WTC11 (cell line): ENCODE measurements around the gene PEX10. TPM values are rescaled to one million over a fixed set of nuclear protein-coding genes. Genes with fewer than 3 reads are reported as not detected.

ENCODE experiments used
- ATAC-seq: fragments of 200-7000 bp; cut with Tn5 transposase; 2 replicates; pipeline ENCODE4 v1.10.0; 2021; ENCODE audit warnings: mild to moderate bottlenecking, moderate library complexity
- CTCF ChIA-PET: fragments of 300-600 bp; sonication (Branson Sonifier 250); formaldehyde crosslinking; loops from one replicate; lab custom pipeline; 2021; ENCODE audit warnings: antibody characterized with exemption; lab: Charles Lee
- POLR2A ChIA-PET: fragments of 350-600 bp; sonication (Branson Sonifier 250); formaldehyde crosslinking; loops from one replicate; lab custom pipeline; 2021; ENCODE audit warnings: antibody characterized with exemption; lab: Charles Lee
- DNase-seq: peaks from one replicate; pipeline ENCODE4 v3.0.0; 2021; ENCODE audit warnings: low spot score
- H3K27ac Mint-ChIP-seq: 2 replicates; pipeline ENCODE4 v1.8.0; 2021; ENCODE audit warnings: mixed read lengths
- H3K27me3 Mint-ChIP-seq: 2 replicates; pipeline ENCODE4 v1.8.0; 2021; ENCODE audit warnings: low read depth, mild to moderate bottlenecking, moderate library complexity, mixed read lengths
- H3K36me3 Mint-ChIP-seq: 2 replicates; pipeline ENCODE4 v1.8.0; 2021; ENCODE audit warnings: mixed read lengths
- H3K4me1 Mint-ChIP-seq: 2 replicates; pipeline ENCODE4 v1.8.0; 2022; ENCODE audit warnings: mixed read lengths
- H3K4me3 Mint-ChIP-seq: 2 replicates; pipeline ENCODE4 v1.8.0; 2021; ENCODE audit warnings: mild to moderate bottlenecking, moderate library complexity, mixed read lengths
- H3K9me3 Mint-ChIP-seq: 2 replicates; pipeline ENCODE4 v1.8.0; 2021; ENCODE audit warnings: mixed read lengths
- ATF1 ChIP-seq: sonication (generic); formaldehyde crosslinking; IDR thresholded peaks from 2 replicates; pipeline ENCODE4 v1.8.1; 2023; ENCODE audit warnings: mild to moderate bottlenecking, moderate library complexity, missing genetic modification reagents
- ATF3 ChIP-seq: sonication (generic); formaldehyde crosslinking; conservative IDR thresholded peaks from 2 replicates; pipeline ENCODE4 v1.8.1; 2022; ENCODE audit warnings: mild to moderate bottlenecking, missing genetic modification reagents
- CREM ChIP-seq: sonication (generic); formaldehyde crosslinking; IDR thresholded peaks from 2 replicates; pipeline ENCODE4 v1.8.1; 2022; ENCODE audit warnings: mild to moderate bottlenecking, missing genetic modification reagents, moderate library complexity
- E2F4 ChIP-seq: sonication (generic); formaldehyde crosslinking; IDR thresholded peaks from 2 replicates; pipeline ENCODE4 v1.8.1; 2022; ENCODE audit warnings: low read depth, mild to moderate bottlenecking, moderate library complexity, missing genetic modification reagents, borderline replicate concordance
- ETV6 ChIP-seq: sonication (generic); formaldehyde crosslinking; IDR thresholded peaks from 2 replicates; pipeline ENCODE4 v1.8.1; 2022; ENCODE audit warnings: mild to moderate bottlenecking, missing genetic modification reagents
- FOXP1 ChIP-seq: sonication (generic); formaldehyde crosslinking; IDR thresholded peaks from 2 replicates; pipeline ENCODE4 v1.8.0; 2022; ENCODE audit warnings: missing genetic modification reagents, mild to moderate bottlenecking, moderate library complexity, borderline replicate concordance
- HMGA2 ChIP-seq: fragments of 250-450 bp; sonication (Bioruptor Pico); IDR thresholded peaks from 2 replicates; pipeline ENCODE4 v1.4.0; 2021; ENCODE audit warnings: mild to moderate bottlenecking, moderate library complexity
- KAT7 ChIP-seq: sonication (generic); formaldehyde crosslinking; IDR thresholded peaks from 2 replicates; pipeline ENCODE4 v1.8.1; 2023; ENCODE audit warnings: missing genetic modification reagents, mild to moderate bottlenecking, borderline replicate concordance
- MXD4 ChIP-seq: fragments of 250-450 bp; sonication (Bioruptor Pico); IDR thresholded peaks from 2 replicates; pipeline ENCODE4 v1.8.0; 2021; ENCODE audit warnings: mild to moderate bottlenecking, moderate library complexity, borderline replicate concordance
- NFE2L1 ChIP-seq: sonication (generic); formaldehyde crosslinking; IDR thresholded peaks from 2 replicates; pipeline ENCODE4 v1.8.1; 2023; ENCODE audit warnings: missing genetic modification reagents
- NR2C2 ChIP-seq: sonication (generic); formaldehyde crosslinking; IDR thresholded peaks from 2 replicates; pipeline ENCODE4 v1.8.0; 2022; ENCODE audit warnings: mild to moderate bottlenecking, missing genetic modification reagents
- PREB ChIP-seq: sonication (generic); formaldehyde crosslinking; IDR thresholded peaks from 2 replicates; pipeline ENCODE4 v1.8.1; 2022; ENCODE audit warnings: mild to moderate bottlenecking, missing genetic modification reagents, moderate library complexity, borderline replicate concordance
- ZNF121 ChIP-seq: sonication (generic); formaldehyde crosslinking; IDR thresholded peaks from 2 replicates; pipeline ENCODE4 v1.8.0; 2023; ENCODE audit warnings: missing genetic modification reagents
- ZNF232 ChIP-seq: sonication (generic); formaldehyde crosslinking; IDR thresholded peaks from 2 replicates; pipeline ENCODE4 v1.8.0; 2022; ENCODE audit warnings: mild to moderate bottlenecking, missing genetic modification reagents
- ZNF416 ChIP-seq: fragments of 250-450 bp; sonication (Bioruptor Pico); IDR thresholded peaks from 2 replicates; pipeline ENCODE4 v1.9.0; 2021; ENCODE audit warnings: mild to moderate bottlenecking, inconsistent platforms
- ZNF423 ChIP-seq: fragments of 250-450 bp; sonication (Bioruptor Pico); IDR thresholded peaks from 2 replicates; pipeline ENCODE4 v2.1.2; 2022; ENCODE audit warnings: mild to moderate bottlenecking, moderate library complexity
- ZNF671 ChIP-seq: fragments of 250-450 bp; sonication (Bioruptor Pico); IDR thresholded peaks from 2 replicates; pipeline ENCODE4 v1.8.0; 2021; ENCODE audit warnings: mild to moderate bottlenecking
- total RNA-seq: library from RNA; stranded (reverse); gene quantifications from 3 replicates; pipeline ENCODE4 v1.2.3, GENCODE V29; 2021
- TF ChIP-seq, protein P1 (sequence below): fragments of 200-600 bp; IDR thresholded peaks from 2 replicates; pipeline ENCODE4 v1.8.0; 2022; ENCODE audit warnings: antibody characterized with exemption
- TF ChIP-seq, protein P2 (sequence below): sonication (generic); formaldehyde crosslinking; IDR thresholded peaks from 2 replicates; pipeline ENCODE4 v1.8.0; 2022; ENCODE audit warnings: mild to moderate bottlenecking, missing genetic modification reagents
- TF ChIP-seq, protein P3 (sequence below): sonication (generic); formaldehyde crosslinking; IDR thresholded peaks from 2 replicates; pipeline ENCODE4 v1.8.0; 2023; ENCODE audit warnings: missing genetic modification reagents
- TF ChIP-seq, protein P4 (sequence below): fragments of 250-450 bp; sonication (Bioruptor Pico); IDR thresholded peaks from 2 replicates; pipeline ENCODE4 v2.1.2; 2022; ENCODE audit warnings: mild to moderate bottlenecking, moderate library complexity
- TF ChIP-seq, protein P5 (sequence below): fragments of 250-450 bp; sonication (Bioruptor Pico); IDR thresholded peaks from 2 replicates; pipeline ENCODE4 v1.9.0; 2021; ENCODE audit warnings: mild to moderate bottlenecking

PEX10 gene
- total RNA-seq, 1 experiment from 2014 or later = 29.3 TPM

DNA sequence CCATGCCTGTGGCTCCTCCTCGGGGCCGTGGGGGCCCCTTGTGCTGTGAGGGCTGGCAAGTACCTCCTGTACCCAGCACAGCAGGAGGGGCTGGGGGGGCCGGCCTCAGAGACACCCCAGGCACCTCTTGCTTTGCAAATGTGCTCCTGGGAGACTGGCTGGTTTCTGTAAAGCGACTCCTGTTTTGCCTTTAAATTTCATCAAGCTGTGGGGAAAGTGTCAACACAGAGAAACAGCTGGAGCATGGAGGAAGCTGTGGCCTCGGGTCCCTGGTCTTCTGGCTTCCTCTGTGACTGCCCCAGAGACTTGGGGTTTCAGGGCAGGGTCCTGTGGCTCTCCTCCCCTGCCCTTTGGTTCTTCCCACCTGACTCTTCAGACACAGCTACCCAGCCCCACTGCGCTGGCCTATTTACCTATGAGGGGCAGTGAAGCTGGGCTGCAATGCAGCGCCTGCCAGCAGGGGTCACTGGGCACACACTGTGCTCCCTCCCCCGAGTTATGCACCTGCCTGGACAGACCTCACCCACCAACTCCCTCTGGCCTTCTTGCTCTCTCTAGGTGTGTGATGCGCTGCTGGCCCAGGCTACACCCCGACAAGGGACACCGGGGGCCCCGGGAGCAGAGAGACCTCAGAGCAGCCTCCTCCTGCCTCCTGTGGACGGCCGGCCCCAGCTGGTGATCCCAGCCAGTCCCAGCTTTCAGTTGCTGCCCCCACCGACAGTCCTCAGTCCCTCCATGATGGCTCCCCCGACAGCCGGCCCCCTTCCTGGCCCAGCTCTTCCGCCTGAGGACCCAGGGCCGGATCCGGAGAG, 17.6 kb upstream of the PEX10 start:
- ChIA-PET POLR2A (no interaction called here), CTCF (interaction anchor here (0.5 to 1.7 kb wide), 12 partner anchors 10 to 995 kb away, joined by 3 to 9 read pairs (median 4); partner anchors contain the start of gene PANK4)
- no peaks in the 10 kb centered on the region for H3K36me3 Mint-ChIP-seq
- H3K4me3 Mint-ChIP-seq = no peak overlapping the region
- ATAC-seq = peak; percentile 57
- H3K27me3 Mint-ChIP-seq = no peaks in the 10 kb centered on the region
- TF ChIP-seq ZNF121 (CRISPR knock-in tag) (0 out of 2 replicates have a peak, but pooled peaks have one; percentile 24), E2F4 (CRISPR knock-in tag) (no peak), ATF1 (CRISPR knock-in tag) (no peak), HMGA2 (CRISPR knock-in tag) (no peak), ATF3 (CRISPR knock-in tag) (no peak), ETV6 (CRISPR knock-in tag) (no peak), ZNF671 (CRISPR knock-in tag) (no peak)
- TF ChIP-seq, protein P1, sequence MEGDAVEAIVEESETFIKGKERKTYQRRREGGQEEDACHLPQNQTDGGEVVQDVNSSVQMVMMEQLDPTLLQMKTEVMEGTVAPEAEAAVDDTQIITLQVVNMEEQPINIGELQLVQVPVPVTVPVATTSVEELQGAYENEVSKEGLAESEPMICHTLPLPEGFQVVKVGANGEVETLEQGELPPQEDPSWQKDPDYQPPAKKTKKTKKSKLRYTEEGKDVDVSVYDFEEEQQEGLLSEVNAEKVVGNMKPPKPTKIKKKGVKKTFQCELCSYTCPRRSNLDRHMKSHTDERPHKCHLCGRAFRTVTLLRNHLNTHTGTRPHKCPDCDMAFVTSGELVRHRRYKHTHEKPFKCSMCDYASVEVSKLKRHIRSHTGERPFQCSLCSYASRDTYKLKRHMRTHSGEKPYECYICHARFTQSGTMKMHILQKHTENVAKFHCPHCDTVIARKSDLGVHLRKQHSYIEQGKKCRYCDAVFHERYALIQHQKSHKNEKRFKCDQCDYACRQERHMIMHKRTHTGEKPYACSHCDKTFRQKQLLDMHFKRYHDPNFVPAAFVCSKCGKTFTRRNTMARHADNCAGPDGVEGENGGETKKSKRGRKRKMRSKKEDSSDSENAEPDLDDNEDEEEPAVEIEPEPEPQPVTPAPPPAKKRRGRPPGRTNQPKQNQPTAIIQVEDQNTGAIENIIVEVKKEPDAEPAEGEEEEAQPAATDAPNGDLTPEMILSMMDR = peak; percentile 55
- H3K27ac Mint-ChIP-seq = no peak overlapping the region
- peak; percentile 58 for DNase-seq
- H3K9me3 Mint-ChIP-seq = peaks cover 11% of the 10 kb centered on the region
- H3K4me1 Mint-ChIP-seq = no peaks in the 10 kb centered on the region

- Mint-ChIP-seq H3K36me3 (no peaks in the 10 kb centered on the region), H3K9me3 (peaks cover 12% of the 10 kb centered on the region), H3K27ac (no peak overlapping the region), H3K4me3 (no peak overlapping the region), H3K4me1 (no peaks in the 10 kb centered on the region), H3K27me3 (peaks cover 4% of the 10 kb centered on the region; the same call in 1 of the 2 replicates)
- DNase-seq (no peak), ATAC-seq (no peak)
- POLR2A ChIA-PET = no interaction called here
- CTCF ChIA-PET = no interaction called here
- no peak for TF ChIP-seq ATF1 (CRISPR knock-in tag)
- no peak for TF ChIP-seq PREB (CRISPR knock-in tag)
- TF ChIP-seq, protein P2, sequence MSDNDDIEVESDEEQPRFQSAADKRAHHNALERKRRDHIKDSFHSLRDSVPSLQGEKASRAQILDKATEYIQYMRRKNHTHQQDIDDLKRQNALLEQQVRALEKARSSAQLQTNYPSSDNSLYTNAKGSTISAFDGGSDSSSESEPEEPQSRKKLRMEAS (CRISPR knock-in tag) = no peak
- TF ChIP-seq ZNF416 (CRISPR knock-in tag) = no peak
- TF ChIP-seq NFE2L1 (CRISPR knock-in tag) = no peak
- TF ChIP-seq KAT7 (CRISPR knock-in tag) = no peak
- TF ChIP-seq, protein P3, sequence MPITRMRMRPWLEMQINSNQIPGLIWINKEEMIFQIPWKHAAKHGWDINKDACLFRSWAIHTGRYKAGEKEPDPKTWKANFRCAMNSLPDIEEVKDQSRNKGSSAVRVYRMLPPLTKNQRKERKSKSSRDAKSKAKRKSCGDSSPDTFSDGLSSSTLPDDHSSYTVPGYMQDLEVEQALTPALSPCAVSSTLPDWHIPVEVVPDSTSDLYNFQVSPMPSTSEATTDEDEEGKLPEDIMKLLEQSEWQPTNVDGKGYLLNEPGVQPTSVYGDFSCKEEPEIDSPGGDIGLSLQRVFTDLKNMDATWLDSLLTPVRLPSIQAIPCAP (CRISPR knock-in tag) = no peak
- no peak for TF ChIP-seq CREM (CRISPR knock-in tag)
- no peak for TF ChIP-seq NR2C2 (CRISPR knock-in tag)
- no peak for TF ChIP-seq ZNF423
These were observed 16.1 kb upstream of the PEX10 start for GRCh38 chr1:2428490-2428889.

- no peaks in the 10 kb centered on the region for H3K36me3 Mint-ChIP-seq
- peaks cover 18% of the 10 kb centered on the region for H3K9me3 Mint-ChIP-seq
- no peak overlapping the region for H3K27ac Mint-ChIP-seq
- DNase-seq (no peak), ATAC-seq (no peak)
- ChIA-PET POLR2A (no interaction called here), CTCF (no interaction called here)
- no peaks in the 10 kb centered on the region for H3K4me1 Mint-ChIP-seq
- H3K27me3 Mint-ChIP-seq = peaks cover 9% of the 10 kb centered on the region
- H3K4me3 Mint-ChIP-seq = no peak overlapping the region
- TF ChIP-seq, protein P4, sequence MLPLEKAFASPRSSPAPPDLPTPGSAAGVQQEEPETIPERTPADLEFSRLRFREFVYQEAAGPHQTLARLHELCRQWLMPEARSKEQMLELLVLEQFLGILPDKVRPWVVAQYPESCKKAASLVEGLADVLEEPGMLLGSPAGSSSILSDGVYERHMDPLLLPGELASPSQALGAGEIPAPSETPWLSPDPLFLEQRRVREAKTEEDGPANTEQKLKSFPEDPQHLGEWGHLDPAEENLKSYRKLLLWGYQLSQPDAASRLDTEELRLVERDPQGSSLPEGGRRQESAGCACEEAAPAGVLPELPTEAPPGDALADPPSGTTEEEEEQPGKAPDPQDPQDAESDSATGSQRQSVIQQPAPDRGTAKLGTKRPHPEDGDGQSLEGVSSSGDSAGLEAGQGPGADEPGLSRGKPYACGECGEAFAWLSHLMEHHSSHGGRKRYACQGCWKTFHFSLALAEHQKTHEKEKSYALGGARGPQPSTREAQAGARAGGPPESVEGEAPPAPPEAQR (CRISPR knock-in tag) = no peak
- TF ChIP-seq ZNF232 (CRISPR knock-in tag) (no peak), ZNF416 (CRISPR knock-in tag) (no peak), FOXP1 (CRISPR knock-in tag) (no peak), MXD4 (CRISPR knock-in tag) (no peak)
- TF ChIP-seq, protein P5, sequence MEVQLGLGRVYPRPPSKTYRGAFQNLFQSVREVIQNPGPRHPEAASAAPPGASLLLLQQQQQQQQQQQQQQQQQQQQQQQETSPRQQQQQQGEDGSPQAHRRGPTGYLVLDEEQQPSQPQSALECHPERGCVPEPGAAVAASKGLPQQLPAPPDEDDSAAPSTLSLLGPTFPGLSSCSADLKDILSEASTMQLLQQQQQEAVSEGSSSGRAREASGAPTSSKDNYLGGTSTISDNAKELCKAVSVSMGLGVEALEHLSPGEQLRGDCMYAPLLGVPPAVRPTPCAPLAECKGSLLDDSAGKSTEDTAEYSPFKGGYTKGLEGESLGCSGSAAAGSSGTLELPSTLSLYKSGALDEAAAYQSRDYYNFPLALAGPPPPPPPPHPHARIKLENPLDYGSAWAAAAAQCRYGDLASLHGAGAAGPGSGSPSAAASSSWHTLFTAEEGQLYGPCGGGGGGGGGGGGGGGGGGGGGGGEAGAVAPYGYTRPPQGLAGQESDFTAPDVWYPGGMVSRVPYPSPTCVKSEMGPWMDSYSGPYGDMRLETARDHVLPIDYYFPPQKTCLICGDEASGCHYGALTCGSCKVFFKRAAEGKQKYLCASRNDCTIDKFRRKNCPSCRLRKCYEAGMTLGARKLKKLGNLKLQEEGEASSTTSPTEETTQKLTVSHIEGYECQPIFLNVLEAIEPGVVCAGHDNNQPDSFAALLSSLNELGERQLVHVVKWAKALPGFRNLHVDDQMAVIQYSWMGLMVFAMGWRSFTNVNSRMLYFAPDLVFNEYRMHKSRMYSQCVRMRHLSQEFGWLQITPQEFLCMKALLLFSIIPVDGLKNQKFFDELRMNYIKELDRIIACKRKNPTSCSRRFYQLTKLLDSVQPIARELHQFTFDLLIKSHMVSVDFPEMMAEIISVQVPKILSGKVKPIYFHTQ (CRISPR knock-in tag) = no peak
These were observed 15.6 kb upstream of the PEX10 start for GRCh38 chr1:2427976-2428375.
